ENCODE measurements around the gene MEGF9.
"Not testable (repeated sequence)": the region's sequence is repeated elsewhere in the genome, so short reads cannot be mapped to it uniquely, and the experiment has no call there.

MEGF9 gene

GRCh38 chr9:120570296-120570695, 144.0 kb downstream of the MEGF9 start:
- no peak for DNase-seq

- no peak for DNase-seq
Observed at GRCh38 chr9:120569556-120569955, 144.7 kb downstream of the MEGF9 start.

- no peak for DNase-seq
Observed at GRCh38 chr9:120568816-120569215, 145.5 kb downstream of the MEGF9 start.

GRCh38 chr9:120567874-120568273, 146.4 kb downstream of the MEGF9 start:
- DNase-seq: no peak

GRCh38 chr9:120567081-120567480, 147.2 kb downstream of the MEGF9 start:
- DNase-seq: no peak

- no peak for DNase-seq
Observed at GRCh38 chr9:120564589-120564988, 149.7 kb downstream of the MEGF9 start.

- no peak for DNase-seq
Observed at GRCh38 chr9:120562861-120563443, 151.3 kb downstream of the MEGF9 start.

GRCh38 chr9:120561709-120562108, 152.6 kb downstream of the MEGF9 start:
- DNase-seq: no peak

GRCh38 chr9:120559546-120559945, 154.7 kb downstream of the MEGF9 start:
- no peak for DNase-seq

GRCh38 chr9:120558454-120558853, 155.8 kb downstream of the MEGF9 start:
- no peak for DNase-seq

GRCh38 chr9:120557205-120557604, 157.1 kb downstream of the MEGF9 start:
- DNase-seq: no peak

GRCh38 chr9:120556775-120557174, 157.5 kb downstream of the MEGF9 start:
- no peak for DNase-seq

GRCh38 chr9:120555839-120556238, 158.4 kb downstream of the MEGF9 start:
- no peak for DNase-seq

GRCh38 chr9:120552210-120552704, 162.0 kb downstream of the MEGF9 start:
- not testable (repeated sequence) for DNase-seq

Measured in fibroblast of skin of scalp (primary cell).